Ovary (tissue), 9 donors: Measurements from ENCODE around the gene CBX4. TPM values are rescaled to one million over a fixed set of nuclear protein-coding genes. Genes with fewer than 3 reads are reported as not detected.

Experiments used
- DNase-seq, 5 donors: peaks; one replicate each; pipeline ENCODE4 v3.0.0-alpha.2; 2019 to 2020
- H3K27ac ChIP-seq, 2 donors: fragments of 200-600 bp; one replicate each; pipeline versions ENCODE4 v1.5.1 to v1.8.0; 2019 to 2022
- H3K27me3 ChIP-seq: fragments of 200-600 bp; one replicate; pipeline ENCODE4 v1.8.0; 2022
- H3K36me3 ChIP-seq: fragments of 200-600 bp; sonication (generic); one replicate; pipeline ENCODE4 v1.5.1; 2019
- H3K4me1 ChIP-seq: one replicate; pipeline ENCODE4 v1.8.1; 2013; ENCODE audit warnings: mild to moderate bottlenecking, moderate library complexity; ENCODE audit not compliant: insufficient read depth
- H3K4me3 ChIP-seq: fragments of 200-600 bp; sonication (generic); one replicate; pipeline ENCODE4 v1.5.1; 2017
- H3K9me3 ChIP-seq, 2 donors: fragments of 200-600 bp in 1 of 2; sonication (generic) in 1 of 2; one replicate each; pipeline versions ENCODE4 v1.5.1 to v1.8.1; 2013 to 2019; ENCODE audit warnings: mild to moderate bottlenecking in 1 of 2, moderate library complexity in 1 of 2
- EP300 ChIP-seq: sonication (generic); formaldehyde crosslinking; IDR thresholded peaks from one replicate; pipeline ENCODE4 v1.6.1; 2017; ENCODE audit warnings: antibody characterized with exemption
- POLR2A ChIP-seq: fragments of 450-650 bp; IDR thresholded peaks from one replicate; pipeline ENCODE4 v1.6.1; 2017; ENCODE audit warnings: antibody characterized with exemption, mild to moderate bottlenecking, moderate library complexity
- WGBS, 3 donors: extraction: QIAGEN DNeasy Blood & Tissue Kit in 1 of 3; methylation state at CpG; one replicate each; pipeline versions ENCODE4 v1.1.5 to v1.1.7; 2013 to 2017; 5-methylcytosine and 5-hydroxymethylcytosine counted together
- intact Hi-C, 4 donors: fragments of 100-400 bp; cut with DNase I; formaldehyde crosslinking; loops; one replicate each; pipeline versions ENCODE4 v1.11.0 to v1.15.1; 2022 to 2023
- polyA plus RNA-seq, 2 donors: library from polyadenylated mRNA; stranded (reverse); fragments of 200-250 nt in 1 of 2; fragments of 350-450 nt in 1 of 2; fragmentation: Illumina TruSeq in 1 of 2; extraction: RNeasy Lipid Tissue Mini Kit (QIAGEN cat#74804) in 1 of 2; gene quantifications; one replicate each; pipeline ENCODE4 v1.2.3, GENCODE V29; 2013 to 2014
- total RNA-seq, 7 donors: library from RNA; depleted of rRNA in 2 of 7; stranded (reverse); fragments of >200 nt in 2 of 7; fragmentation: NEBNext Ultra II Directional in 3 of 7; extraction: Animal tissue kit (Norgen Biotek cat#: 25700) in 3 of 7; gene quantifications; one replicate each; pipeline versions ENCODE4 v1.1.0 to v1.2.4, GENCODE V29; 2016 to 2023
- TF ChIP-seq, protein P1 (sequence below), 3 donors: fragments of 450-650 bp in 2 of 3; fragments of 200-600 bp in 1 of 3; IDR thresholded peaks; one replicate each; pipeline versions ENCODE4 v1.5.1 to v1.8.0; 2016 to 2022; ENCODE audit warnings: antibody characterized with exemption in 3 of 3, mild to moderate bottlenecking in 1 of 3
- donor health status: DM: no; HTN: no; CAD: no; lungs with moderate emphysema.
- donor health status: DM: no; HTN: no; CAD: no.
- donor health status: Bipolar disorder and iron deficiency.
- donor health status: DM: yes; HTN: yes; CAD: no.
- donor health status: DM: no; HTN: no; CAD: no.
- donor health status: DM: yes; HTN: yes; CAD: no.

Gene CBX4
- total and polyA plus RNA-seq, 9 donors: 5.5 to 27.9 (median 16.0) TPM

DNA sequence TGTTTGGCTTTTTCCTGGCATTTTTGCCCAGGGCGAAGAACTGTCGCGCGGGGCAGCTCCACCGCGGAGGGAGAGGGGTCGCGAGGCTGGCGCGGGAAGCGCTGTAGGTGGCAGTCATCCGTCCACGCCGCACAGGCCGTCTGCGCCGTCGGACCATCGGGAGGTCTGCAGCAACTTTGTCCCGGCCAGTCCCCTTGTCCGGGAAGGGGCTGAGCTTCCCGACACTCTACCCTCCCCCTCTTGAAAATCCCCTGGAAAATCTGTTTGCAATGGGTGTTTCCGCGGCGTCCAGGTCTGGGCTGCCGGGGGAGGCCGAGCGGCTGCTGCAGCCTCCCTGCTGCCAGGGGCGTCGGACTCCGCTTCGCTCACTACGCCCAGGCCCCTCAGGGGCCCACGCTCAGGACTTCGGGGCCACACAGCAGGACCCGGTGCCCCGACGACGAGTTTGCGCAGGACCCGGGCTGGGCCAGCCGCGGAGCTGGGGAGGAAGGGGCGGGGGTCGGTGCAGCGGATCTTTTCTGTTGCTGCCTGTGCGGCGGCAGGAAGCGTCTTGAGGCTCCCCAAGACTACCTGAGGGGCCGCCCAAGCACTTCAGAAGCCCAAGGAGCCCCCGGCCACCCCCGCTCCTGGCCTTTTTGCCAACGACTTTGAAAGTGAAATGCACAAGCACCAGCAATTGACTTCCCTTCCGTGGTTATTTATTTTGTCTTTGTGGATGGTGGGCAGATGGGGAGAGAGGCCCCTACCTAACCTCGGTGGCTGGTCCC, 2.3 kb upstream of the CBX4 start:
- 7 to 12% (median 8%) methylated on average over 54 to 55 of the region's 55 CpGs for WGBS, 3 donors
- TF ChIP-seq POLR2A (no peak), EP300 (no peak)
- TF ChIP-seq, protein P1, sequence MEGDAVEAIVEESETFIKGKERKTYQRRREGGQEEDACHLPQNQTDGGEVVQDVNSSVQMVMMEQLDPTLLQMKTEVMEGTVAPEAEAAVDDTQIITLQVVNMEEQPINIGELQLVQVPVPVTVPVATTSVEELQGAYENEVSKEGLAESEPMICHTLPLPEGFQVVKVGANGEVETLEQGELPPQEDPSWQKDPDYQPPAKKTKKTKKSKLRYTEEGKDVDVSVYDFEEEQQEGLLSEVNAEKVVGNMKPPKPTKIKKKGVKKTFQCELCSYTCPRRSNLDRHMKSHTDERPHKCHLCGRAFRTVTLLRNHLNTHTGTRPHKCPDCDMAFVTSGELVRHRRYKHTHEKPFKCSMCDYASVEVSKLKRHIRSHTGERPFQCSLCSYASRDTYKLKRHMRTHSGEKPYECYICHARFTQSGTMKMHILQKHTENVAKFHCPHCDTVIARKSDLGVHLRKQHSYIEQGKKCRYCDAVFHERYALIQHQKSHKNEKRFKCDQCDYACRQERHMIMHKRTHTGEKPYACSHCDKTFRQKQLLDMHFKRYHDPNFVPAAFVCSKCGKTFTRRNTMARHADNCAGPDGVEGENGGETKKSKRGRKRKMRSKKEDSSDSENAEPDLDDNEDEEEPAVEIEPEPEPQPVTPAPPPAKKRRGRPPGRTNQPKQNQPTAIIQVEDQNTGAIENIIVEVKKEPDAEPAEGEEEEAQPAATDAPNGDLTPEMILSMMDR (IDR thresholded peaks at IDR 0.05): no peak

GRCh38 chr17:79840989-79841286, 1.7 kb upstream of the CBX4 start:
- Histone ChIP-seq H3K4me1 (peaks cover 20% of the 10 kb centered on the region), H3K27me3 (no peaks in the 10 kb centered on the region), H3K9me3 (no peaks in the 10 kb centered on the region), H3K4me3 (no peak overlapping the region), H3K36me3 (no peaks in the 10 kb centered on the region), H3K27ac (peak overlapping the region; percentile 84 to 92)
- intact Hi-C loops: loop anchor here in 3 of 4 donors (5.0 to 10.0 kb wide), 5 partner anchors 44 to 151 kb away; partner anchors contain the start of gene CBX8 (in 2 of the 3)
- WGBS, 3 donors: 3 to 6% (median 5%) methylated on average over 19 of the region's 19 CpGs
- TF ChIP-seq POLR2A: no peak
- DNase-seq: no peak

More for the DNA sequence above, 2.3 kb upstream of the CBX4 start:
- no peak overlapping the region for H3K4me3 ChIP-seq
- H3K27me3 ChIP-seq: no peaks in the 10 kb centered on the region
- H3K4me1 ChIP-seq: peaks cover 19% of the 10 kb centered on the region
- intact Hi-C loops: loop anchor here (2.0 to 10.0 kb wide), 6 partner anchors 44 to 151 kb away; partner anchors contain the start of gene CBX8 (in 2 of the 4)
- peak; percentile 33 to 55 (median 38) for DNase-seq
- H3K9me3 ChIP-seq: no peaks in the 10 kb centered on the region
- peak overlapping the region; percentile 61 to 84 for H3K27ac ChIP-seq
- no peaks in the 10 kb centered on the region for H3K36me3 ChIP-seq

DNA sequence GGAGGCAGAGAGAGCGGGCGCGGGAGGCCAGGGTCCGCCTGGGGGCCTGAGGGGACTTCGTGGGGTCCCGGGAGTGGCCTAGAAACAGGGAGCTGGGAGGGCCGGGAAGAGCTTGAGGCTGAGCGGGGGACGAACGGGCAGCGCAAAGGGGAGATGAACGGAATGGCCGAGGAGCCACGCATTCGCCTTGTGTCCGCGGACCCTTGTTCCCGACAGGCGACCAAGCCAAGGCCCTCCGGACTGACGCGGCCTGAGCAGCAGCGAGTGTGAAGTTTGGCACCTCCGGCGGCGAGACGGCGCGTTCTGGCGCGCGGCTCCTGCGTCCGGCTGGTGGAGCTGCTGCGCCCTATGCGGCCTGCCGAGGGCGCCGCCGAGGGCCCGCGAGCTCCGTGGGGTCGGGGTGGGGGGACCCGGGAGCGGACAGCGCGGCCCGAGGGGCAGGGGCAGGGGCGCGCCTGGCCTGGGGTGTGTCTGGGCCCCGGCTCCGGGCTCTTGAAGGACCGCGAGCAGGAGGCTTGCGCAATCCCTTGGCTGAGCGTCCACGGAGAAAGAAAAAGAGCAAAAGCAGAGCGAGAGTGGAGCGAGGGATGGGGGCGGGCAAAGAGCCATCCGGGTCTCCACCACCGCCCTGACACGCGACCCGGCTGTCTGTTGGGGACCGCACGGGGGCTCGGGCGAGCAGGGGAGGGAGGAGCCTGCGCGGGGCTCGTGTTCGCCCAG, 1.2 kb upstream of the CBX4 start:
- intact Hi-C loops: loop anchor here in 3 of 4 donors (5.0 to 10.0 kb wide), 5 partner anchors 43 to 152 kb away; partner anchors contain the start of gene CBX8 (in 2 of the 3)
- no peaks in the 10 kb centered on the region for H3K36me3 ChIP-seq
- WGBS, 3 donors: 1 to 5% (median 2%) methylated on average over 67 to 74 of the region's 74 CpGs
- peak; percentile 79 to 89 (median 82) for DNase-seq
- TF ChIP-seq POLR2A: no peak
- TF ChIP-seq, protein P1 (IDR thresholded peaks at IDR 0.05): peak in 2 of 3 donors; percentile 11 to 41
- no peaks in the 10 kb centered on the region for H3K9me3 ChIP-seq
- H3K4me3 ChIP-seq: peak overlapping the region; percentile 8
- H3K4me1 ChIP-seq: peaks cover 24% of the 10 kb centered on the region
- H3K27ac ChIP-seq: peak overlapping the region; percentile 84 to 92
- no peaks in the 10 kb centered on the region for H3K27me3 ChIP-seq

DNA sequence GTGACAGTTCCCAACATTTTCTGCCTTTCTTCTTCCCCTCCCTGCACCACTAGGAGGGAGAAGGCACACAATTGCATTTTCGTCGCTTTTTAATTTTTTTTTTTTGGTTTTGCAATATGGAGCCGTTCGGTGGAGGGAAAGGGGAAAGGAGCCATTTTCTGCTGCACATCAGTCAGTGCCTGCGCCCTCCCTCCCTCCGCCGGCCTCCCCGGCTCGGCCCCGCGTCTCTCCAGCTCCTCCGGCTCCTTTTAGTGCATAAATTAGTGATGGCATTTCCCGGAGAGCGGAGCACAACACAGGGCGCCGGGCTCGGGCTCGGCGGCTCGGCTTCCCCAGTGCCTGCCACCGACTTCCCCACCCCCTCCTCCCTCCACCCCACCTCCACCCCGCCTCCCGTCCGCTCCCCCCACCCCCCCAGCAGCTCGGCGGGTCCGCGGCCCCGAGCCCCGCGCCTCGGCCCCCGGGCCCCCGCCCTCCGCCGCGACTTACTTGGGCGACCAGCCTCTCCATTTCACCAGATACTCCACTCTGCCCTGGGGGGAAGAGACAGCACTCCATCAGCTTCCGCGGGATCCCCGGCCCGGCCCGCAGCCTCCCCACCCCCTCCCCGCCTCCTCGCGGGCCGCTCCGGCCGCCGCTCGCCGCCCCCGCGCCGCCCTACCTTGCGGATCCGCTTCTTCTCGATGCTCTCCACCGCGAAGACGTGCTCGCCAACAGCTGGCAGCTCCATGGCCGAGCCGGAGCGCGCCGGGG, 542 bp downstream of the CBX4 start:
- Histone ChIP-seq H3K27ac (peak overlapping the region; percentile 87 to 92), H3K9me3 (no peaks in the 10 kb centered on the region), H3K4me3 (peak overlapping the region; percentile 63), H3K4me1 (peaks cover 21% of the 10 kb centered on the region), H3K27me3 (no peaks in the 10 kb centered on the region), H3K36me3 (no peaks in the 10 kb centered on the region)
- TF ChIP-seq EP300 (no peak), POLR2A (peak; percentile 23)
- TF ChIP-seq, protein P1 (IDR thresholded peaks at IDR 0.05): peak in 1 of 3 donors; percentile 20
- intact Hi-C loops: no loop called here
- peak; percentile 41 to 73 (median 60) for DNase-seq
- WGBS, 3 donors: 1% methylated on average over 29 to 64 of the region's 67 CpGs
